Activated naive CD4-positive, alpha-beta T cell (primary cell): ENCODE data around the gene BMPR1B.

ENCODE experiments used
- DNase-seq, 4 experiments: peaks; one replicate each; lab custom pipeline; 2025; lab: John Stamatoyannopoulos, UW

Gene BMPR1B

DNA sequence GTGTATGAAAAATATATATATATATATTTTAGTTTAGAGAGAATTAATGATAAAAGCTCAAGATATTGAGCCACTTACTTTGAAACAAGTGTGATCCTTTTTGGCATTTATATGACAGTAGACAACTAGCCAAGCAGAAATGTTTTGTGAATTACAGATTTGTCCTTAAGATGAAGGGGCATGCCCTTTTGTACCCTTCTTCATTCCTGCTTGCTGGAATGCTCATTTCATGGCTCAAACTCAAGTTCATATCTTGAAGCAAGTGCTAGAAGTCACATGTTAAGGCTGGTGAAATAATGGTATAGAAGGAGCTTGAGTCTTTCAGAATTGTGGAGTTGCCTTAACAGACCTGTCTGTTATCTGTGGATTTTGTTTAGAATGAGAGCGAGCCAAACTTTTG, 203.0 kb downstream of the BMPR1B start:
- DNase-seq = no peak

GRCh38 chr4:94961420-94961819, 203.7 kb downstream of the BMPR1B start:
- DNase-seq = no peak

DNA sequence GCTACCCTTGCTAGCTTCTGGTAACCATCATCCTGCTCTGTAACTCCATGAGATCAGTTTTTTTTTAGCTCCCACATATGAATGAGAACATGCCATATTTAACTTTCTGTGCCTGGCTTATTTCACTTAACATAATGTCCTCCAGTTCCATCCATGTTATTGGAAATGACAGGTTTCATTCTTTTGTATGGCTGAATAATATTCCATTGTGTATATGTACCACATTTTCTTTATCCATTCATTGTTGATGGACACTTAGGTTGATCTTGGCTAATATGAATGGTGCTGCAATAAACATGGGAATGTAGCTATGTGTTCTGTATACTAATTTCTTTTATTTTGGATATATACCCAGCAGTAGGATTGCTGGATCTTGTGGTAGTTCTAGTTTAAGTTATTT, 204.7 kb downstream of the BMPR1B start:
- DNase-seq = no peak

- no peak for DNase-seq
Observed at GRCh38 chr4:94965852-94966251, 208.1 kb downstream of the BMPR1B start.

GRCh38 chr4:94968493-94968892, 210.7 kb downstream of the BMPR1B start:
- no peak for DNase-seq

DNA sequence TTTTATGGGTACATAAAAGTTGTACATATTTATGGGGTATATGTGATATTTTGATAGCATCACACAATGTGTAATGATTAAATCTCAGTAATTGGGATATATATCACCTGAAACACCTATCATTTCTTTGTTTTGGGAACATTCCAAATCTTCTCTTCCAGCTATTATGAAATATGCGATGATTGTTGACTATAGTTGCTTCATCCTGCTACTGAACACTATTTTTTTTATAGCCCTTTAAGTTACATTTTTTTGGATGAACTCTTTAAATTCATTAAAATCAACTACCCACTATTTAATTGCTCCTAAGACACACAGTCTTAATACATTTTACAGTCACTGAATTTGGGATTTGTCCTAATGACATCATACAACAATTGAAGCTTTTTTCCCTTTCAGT, 212.9 kb downstream of the BMPR1B start:
- no peak for DNase-seq

DNA sequence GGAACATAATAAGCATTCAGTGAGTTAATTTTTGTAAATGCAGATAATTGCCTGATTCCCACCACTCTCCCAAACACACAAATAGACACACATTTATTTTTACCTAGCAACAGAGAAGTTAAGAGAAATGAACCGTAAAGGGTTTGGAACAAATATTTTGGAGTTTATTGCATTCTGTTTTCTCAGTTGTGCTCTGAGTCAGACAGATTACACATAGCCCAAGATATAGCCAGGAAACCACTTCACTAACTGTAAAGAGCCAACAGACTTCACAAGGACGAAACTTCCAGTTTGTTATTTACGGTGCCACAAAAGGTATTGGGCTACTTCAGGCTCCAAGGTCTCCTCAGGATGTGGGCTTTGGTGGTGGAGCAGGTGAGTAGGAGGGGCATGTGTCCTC, 217.0 kb downstream of the BMPR1B start:
- no peak for DNase-seq

GRCh38 chr4:94976371-94977011, 218.7 kb downstream of the BMPR1B start:
- no peak for DNase-seq

DNA sequence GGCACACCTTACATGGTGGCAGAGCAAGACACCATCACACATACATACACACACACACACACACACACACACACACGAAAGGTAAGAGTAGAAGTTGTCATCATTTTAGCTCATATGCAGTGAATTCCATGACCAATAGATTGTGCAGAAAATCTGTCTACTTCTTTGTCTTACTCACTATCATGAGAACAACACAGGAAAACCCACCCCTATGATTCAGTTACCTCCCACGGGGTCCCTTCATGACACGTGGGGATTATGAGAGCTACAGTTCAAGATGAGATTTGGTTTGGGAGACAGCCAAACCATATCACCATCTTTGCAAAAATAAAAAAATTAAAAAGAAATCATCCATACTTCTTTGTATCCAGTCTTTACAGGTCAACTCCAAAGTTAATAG, 221.1 kb downstream of the BMPR1B start:
- no peak for DNase-seq

DNA sequence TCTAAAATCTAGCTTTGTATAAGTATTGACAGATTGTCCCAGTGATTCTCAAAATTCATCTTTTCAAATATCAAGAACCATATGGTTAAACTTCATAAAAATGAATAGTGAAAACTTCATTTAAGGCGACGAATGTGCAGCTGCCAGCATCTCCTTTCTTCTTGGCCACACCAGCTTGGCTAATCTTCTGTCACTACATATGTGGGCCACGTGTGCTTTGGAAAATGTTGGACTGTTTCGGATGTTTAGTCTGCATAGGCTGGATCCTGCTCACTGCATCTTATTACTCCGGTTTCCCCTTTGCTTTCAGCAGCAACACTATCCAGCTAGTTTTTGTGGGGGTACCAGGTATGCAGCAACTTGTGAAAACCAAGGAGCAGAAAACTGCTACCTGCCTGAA, 221.9 kb downstream of the BMPR1B start:
- no peak for DNase-seq

DNA sequence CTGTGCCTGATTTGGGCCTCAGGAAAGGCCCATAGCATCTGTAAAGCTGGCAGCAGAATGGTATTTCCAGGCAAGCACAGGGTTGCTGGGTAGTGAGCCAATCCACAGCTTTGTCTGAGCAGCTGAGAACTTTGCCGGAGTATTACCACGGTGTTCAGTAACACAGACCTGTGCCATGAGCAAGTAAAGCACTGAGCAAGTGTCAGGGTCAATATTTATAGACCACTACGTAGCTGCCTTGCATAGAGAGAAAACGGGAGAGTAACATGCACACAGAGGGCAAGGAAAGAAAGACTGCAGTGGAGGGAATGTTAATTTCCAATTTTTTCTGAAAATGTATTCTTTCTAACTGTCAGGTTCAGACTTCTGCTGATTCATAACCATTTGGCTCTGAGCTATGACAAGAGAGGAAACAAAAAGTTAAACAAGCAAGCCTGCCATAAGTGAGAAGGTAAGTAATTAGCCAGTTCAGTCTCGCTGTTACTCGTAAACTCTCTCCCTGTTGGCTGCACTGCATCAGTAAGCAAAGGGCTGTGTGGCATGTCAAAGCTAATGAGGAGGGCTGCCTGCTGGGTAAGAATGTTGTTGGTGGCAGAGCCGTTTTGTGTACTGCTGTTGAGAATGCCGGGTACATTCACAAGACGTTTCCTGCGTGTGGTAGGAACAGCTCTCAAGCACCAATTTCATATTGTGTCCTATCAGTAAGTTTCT, 238.1 kb downstream of the BMPR1B start:
- DNase-seq = no peak

GRCh38 chr4:95000076-95000648, 242.4 kb downstream of the BMPR1B start:
- DNase-seq = no peak

GRCh38 chr4:95004912-95005311, 247.2 kb downstream of the BMPR1B start:
- no peak for DNase-seq

GRCh38 chr4:95007998-95008397, 250.2 kb downstream of the BMPR1B start:
- no peak for DNase-seq

GRCh38 chr4:95013236-95013635, 255.5 kb downstream of the BMPR1B start:
- no peak for DNase-seq

GRCh38 chr4:95014068-95014467, 256.3 kb downstream of the BMPR1B start:
- no peak for DNase-seq

- DNase-seq = no peak
Observed at GRCh38 chr4:95017305-95018064, 259.7 kb downstream of the BMPR1B start.

- DNase-seq = no peak
Observed at GRCh38 chr4:95018785-95019184, 261.0 kb downstream of the BMPR1B start.

GRCh38 chr4:95020521-95020920, 262.8 kb downstream of the BMPR1B start:
- no peak for DNase-seq

- no peak for DNase-seq
Observed at GRCh38 chr4:95021099-95021498, 263.3 kb downstream of the BMPR1B start.

- DNase-seq = no peak
Observed at GRCh38 chr4:95023110-95023509, 265.4 kb downstream of the BMPR1B start.

GRCh38 chr4:95027905-95028618, 270.3 kb downstream of the BMPR1B start:
- DNase-seq = no peak
